SU-DHL-6 (cell line): Measurements from ENCODE around the gene INSL3.

Source experiments
- H2AFZ ChIP-seq: fragments of 200-600 bp; sonication (generic); 2 replicates; pipeline ENCODE4 v1.6.1; 2014; ENCODE audit warnings: low read depth, mild to moderate bottlenecking, moderate library complexity, mixed read lengths, antibody characterized with exemption, low read length; ENCODE audit not compliant: severe bottlenecking
- H3F3A ChIP-seq: fragments of 200-600 bp; shearing (Covaris generic); 2 replicates; pipeline ENCODE4 v1.6.0; 2016; ENCODE audit warnings: antibody characterized with exemption, mild to moderate bottlenecking; ENCODE audit not compliant: insufficient read depth
- H3K27ac ChIP-seq: fragments of 200-600 bp; sonication (generic); 2 replicates; pipeline ENCODE4 v1.5.1; 2016; ENCODE audit warnings: low read depth, mild to moderate bottlenecking, low read length, moderate library complexity, mixed read lengths
- H3K27me3 ChIP-seq: fragments of 200-600 bp; sonication (generic), shearing (Covaris generic); 2 replicates; pipeline ENCODE4 v1.6.0; 2014; ENCODE audit warnings: mild to moderate bottlenecking, low read length
- H3K36me3 ChIP-seq: fragments of 200-600 bp; sonication (generic); 2 replicates; pipeline ENCODE4 v1.6.1; 2014; ENCODE audit warnings: mild to moderate bottlenecking, low read length, mixed read lengths
- H3K4me2 ChIP-seq: fragments of 300-600, 200-600 bp; shearing (Covaris generic), sonication (generic); 2 replicates; pipeline ENCODE4 v1.6.0; 2014; ENCODE audit warnings: low read length, low read depth, mild to moderate bottlenecking; ENCODE audit not compliant: poor library complexity, severe bottlenecking
- H3K4me3 ChIP-seq: fragments of 200-600 bp; sonication (generic); 2 replicates; pipeline ENCODE4 v1.5.1; 2014; ENCODE audit warnings: antibody characterized with exemption, low read length, mild to moderate bottlenecking, mixed read lengths; ENCODE audit not compliant: insufficient read depth, poor library complexity, severe bottlenecking
- H3K79me2 ChIP-seq: fragments of 200-600 bp; sonication (generic); 2 replicates; pipeline ENCODE4 v1.6.1; 2014; ENCODE audit warnings: mild to moderate bottlenecking, low read length, moderate library complexity; ENCODE audit not compliant: insufficient read depth
- H3K9ac ChIP-seq: fragments of 200-600 bp; sonication (generic); 2 replicates; pipeline ENCODE4 v1.7.0; 2014; ENCODE audit warnings: mild to moderate bottlenecking, low read length
- H3K9me2 ChIP-seq: fragments of 200-600 bp; sonication (generic); replicated peaks from 2 replicates; pipeline ENCODE4 v1.6.1; 2014; ENCODE audit warnings: low read length; ENCODE audit not compliant: insufficient read depth
- H3K9me3 ChIP-seq: fragments of 200-600 bp; sonication (generic); 2 replicates; pipeline ENCODE4 v1.6.1; 2014; ENCODE audit warnings: low read length, mixed read lengths; ENCODE audit not compliant: insufficient read depth
- H4K20me1 ChIP-seq: fragments of 200-600 bp; sonication (generic); 2 replicates; pipeline ENCODE4 v1.6.1; 2014; ENCODE audit warnings: low read depth, mild to moderate bottlenecking, antibody characterized with exemption, low read length, moderate library complexity, mixed read lengths
- EZH2phosphoT487 ChIP-seq: fragments of 200-600 bp; sonication (generic), shearing (Covaris generic); conservative IDR thresholded peaks from 2 replicates; pipeline ENCODE4 v1.6.1; 2018; ENCODE audit warnings: mild to moderate bottlenecking, antibody characterized with exemption, low read length, moderate library complexity, mixed read lengths
- TF ChIP-seq, protein P1 (sequence below): fragments of 200-600 bp; sonication (generic); IDR thresholded peaks from one replicate; pipeline ENCODE4 v1.5.1; 2017; ENCODE audit warnings: antibody characterized with exemption, mild to moderate bottlenecking, low read length, moderate library complexity; ENCODE audit not compliant: insufficient read depth, poor library complexity, severe bottlenecking

INSL3 gene

DNA sequence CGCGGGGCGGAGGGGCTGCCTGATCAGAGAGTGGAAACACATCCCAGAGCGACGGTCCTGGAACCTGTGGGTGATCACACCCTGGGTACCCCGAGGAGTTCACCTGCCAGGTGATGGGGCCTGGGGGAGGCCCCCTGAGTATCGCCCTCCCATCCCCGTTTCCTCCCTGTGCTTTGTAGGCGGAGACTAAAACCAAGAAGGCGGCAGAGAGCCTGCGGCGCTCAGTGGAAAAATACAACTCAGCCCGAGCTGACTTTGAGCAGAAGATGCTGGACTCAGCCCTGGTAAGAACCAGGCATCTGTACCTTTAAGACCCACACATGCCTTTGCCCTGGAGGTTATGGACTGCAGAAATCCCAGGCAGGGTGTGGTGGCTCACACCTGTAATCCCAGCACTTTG is 50.7 kb downstream of the INSL3 start:
- no peak overlapping the region for H3K4me3 ChIP-seq
- TF ChIP-seq EZH2phosphoT487 = no peak
- TF ChIP-seq, protein P1, sequence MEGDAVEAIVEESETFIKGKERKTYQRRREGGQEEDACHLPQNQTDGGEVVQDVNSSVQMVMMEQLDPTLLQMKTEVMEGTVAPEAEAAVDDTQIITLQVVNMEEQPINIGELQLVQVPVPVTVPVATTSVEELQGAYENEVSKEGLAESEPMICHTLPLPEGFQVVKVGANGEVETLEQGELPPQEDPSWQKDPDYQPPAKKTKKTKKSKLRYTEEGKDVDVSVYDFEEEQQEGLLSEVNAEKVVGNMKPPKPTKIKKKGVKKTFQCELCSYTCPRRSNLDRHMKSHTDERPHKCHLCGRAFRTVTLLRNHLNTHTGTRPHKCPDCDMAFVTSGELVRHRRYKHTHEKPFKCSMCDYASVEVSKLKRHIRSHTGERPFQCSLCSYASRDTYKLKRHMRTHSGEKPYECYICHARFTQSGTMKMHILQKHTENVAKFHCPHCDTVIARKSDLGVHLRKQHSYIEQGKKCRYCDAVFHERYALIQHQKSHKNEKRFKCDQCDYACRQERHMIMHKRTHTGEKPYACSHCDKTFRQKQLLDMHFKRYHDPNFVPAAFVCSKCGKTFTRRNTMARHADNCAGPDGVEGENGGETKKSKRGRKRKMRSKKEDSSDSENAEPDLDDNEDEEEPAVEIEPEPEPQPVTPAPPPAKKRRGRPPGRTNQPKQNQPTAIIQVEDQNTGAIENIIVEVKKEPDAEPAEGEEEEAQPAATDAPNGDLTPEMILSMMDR = no peak
- H3K79me2 ChIP-seq = no peaks in the 10 kb centered on the region
- H3K9me3 ChIP-seq = no peaks in the 10 kb centered on the region
- H3K9me2 ChIP-seq = no peaks in the 10 kb centered on the region
- no peak overlapping the region for H3K27ac ChIP-seq
- H3K4me2 ChIP-seq = no peak overlapping the region
- H2AFZ ChIP-seq = no peak overlapping the region
- peaks cover 6% of the 10 kb centered on the region; the same call in 1 of the 2 replicates for H3K36me3 ChIP-seq
- H4K20me1 ChIP-seq = no peaks in the 10 kb centered on the region
- no peaks in the 10 kb centered on the region for H3F3A ChIP-seq
- no peaks in the 10 kb centered on the region for H3K27me3 ChIP-seq
- H3K9ac ChIP-seq = no peak overlapping the region

DNA sequence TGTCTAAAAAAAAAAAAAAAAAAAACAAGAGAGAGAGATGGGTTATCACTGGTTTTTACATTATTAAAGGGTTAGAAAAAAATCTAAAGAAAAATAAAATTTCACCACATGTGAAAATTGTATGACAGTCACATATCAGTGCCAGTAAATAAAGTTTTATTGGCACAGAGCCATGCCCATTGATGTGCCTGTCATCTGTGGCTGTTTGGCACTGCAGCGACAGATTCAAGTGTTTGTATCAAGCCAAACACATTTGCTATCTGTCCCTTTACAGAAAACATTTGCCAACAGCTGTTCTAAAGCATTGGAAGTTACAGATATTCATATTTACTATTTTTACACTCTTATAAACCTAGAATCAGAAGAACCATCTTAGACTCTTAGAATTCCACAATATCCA is 53.8 kb downstream of the INSL3 start:
- Histone ChIP-seq H4K20me1 (no peaks in the 10 kb centered on the region), H3K9me2 (no peaks in the 10 kb centered on the region), H2AFZ (no peak overlapping the region), H3K79me2 (no peaks in the 10 kb centered on the region), H3K4me3 (no peak overlapping the region), H3K36me3 (peaks cover 6% of the 10 kb centered on the region; the same call in 1 of the 2 replicates), H3K9me3 (no peaks in the 10 kb centered on the region), H3K4me2 (no peak overlapping the region), H3K27me3 (no peaks in the 10 kb centered on the region), H3K27ac (no peak overlapping the region), H3F3A (no peaks in the 10 kb centered on the region), H3K9ac (no peak overlapping the region)
- TF ChIP-seq EZH2phosphoT487 = no peak
- TF ChIP-seq, protein P1 = no peak

DNA sequence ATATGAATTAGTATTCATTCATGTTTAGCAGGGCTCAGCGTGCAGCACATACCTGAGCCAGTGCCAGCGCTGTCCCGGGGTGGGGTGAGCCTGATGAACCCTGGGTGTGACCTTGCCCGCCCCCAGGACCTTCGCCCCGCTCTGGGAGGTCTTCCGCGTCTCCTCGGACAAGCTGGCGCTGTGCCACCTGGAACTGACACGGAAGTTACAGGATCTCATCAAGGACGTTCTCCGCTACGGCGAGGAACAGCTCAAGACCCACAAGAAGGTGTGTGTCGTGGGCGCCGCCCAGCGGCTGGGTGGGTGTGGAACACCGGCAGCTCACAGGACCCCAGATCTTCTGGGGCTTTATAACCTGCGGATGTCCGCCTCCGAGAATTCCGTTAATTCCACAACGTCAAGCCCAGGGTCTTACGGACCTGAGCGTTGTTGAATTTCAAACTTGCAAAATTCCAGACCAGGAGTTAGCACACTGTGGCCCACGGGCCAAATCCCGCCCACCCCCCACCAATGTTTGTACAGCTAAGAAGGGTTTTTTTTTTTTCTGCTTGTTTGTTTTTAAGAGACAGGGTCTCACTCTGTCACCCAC is 54.7 kb downstream of the INSL3 start:
- no peak overlapping the region for H3K4me2 ChIP-seq
- peaks cover 6% of the 10 kb centered on the region; the same call in 1 of the 2 replicates for H3K36me3 ChIP-seq
- H3K27ac ChIP-seq = no peak overlapping the region
- no peaks in the 10 kb centered on the region for H3K9me3 ChIP-seq
- H2AFZ ChIP-seq = no peak overlapping the region
- no peak overlapping the region for H3K4me3 ChIP-seq
- no peak for TF ChIP-seq EZH2phosphoT487
- TF ChIP-seq, protein P1 = peak; percentile 71
- H3K79me2 ChIP-seq = no peaks in the 10 kb centered on the region
- H3K27me3 ChIP-seq = no peaks in the 10 kb centered on the region
- H3K9ac ChIP-seq = no peak overlapping the region
- no peaks in the 10 kb centered on the region for H4K20me1 ChIP-seq
- H3K9me2 ChIP-seq = no peaks in the 10 kb centered on the region
- no peaks in the 10 kb centered on the region for H3F3A ChIP-seq
